Measurements from ENCODE around the gene MYO1F. TPM values are rescaled to one million over a fixed set of nuclear protein-coding genes. Genes with fewer than 3 reads are reported as not detected.
"Not testable (repeated sequence)": the region's sequence is repeated elsewhere in the genome, so short reads cannot be mapped to it uniquely, and the experiment has no call there.

Gene MYO1F
- total RNA-seq, 1 experiment from 2014 or later: 0.16 TPM

DNA sequence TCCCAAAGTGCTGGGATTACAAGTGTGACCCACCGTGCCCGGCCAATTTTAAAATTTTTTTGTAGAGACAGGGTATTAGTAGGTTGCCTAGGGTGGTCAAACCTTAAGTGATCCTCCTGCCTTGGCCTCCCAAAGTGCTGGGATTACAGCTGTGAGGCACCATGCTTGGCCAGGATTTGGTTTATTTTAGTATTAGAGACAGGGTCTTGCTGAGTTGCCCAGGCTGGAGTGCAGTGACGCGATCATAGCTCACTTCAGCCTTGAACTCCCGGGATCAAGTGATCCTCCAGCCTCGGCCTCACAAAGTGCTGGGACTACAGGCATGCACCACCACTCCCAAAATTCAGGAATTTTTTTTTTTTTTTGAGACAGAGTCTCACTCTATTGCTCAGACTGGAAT, 57.9 kb downstream of the MYO1F start:
- BruUV-seq (replicated peaks): no TSS peak
- TF ChIP-seq, protein P1, sequence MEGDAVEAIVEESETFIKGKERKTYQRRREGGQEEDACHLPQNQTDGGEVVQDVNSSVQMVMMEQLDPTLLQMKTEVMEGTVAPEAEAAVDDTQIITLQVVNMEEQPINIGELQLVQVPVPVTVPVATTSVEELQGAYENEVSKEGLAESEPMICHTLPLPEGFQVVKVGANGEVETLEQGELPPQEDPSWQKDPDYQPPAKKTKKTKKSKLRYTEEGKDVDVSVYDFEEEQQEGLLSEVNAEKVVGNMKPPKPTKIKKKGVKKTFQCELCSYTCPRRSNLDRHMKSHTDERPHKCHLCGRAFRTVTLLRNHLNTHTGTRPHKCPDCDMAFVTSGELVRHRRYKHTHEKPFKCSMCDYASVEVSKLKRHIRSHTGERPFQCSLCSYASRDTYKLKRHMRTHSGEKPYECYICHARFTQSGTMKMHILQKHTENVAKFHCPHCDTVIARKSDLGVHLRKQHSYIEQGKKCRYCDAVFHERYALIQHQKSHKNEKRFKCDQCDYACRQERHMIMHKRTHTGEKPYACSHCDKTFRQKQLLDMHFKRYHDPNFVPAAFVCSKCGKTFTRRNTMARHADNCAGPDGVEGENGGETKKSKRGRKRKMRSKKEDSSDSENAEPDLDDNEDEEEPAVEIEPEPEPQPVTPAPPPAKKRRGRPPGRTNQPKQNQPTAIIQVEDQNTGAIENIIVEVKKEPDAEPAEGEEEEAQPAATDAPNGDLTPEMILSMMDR (IDR thresholded peaks at IDR 0.05; ENCODE audit: unreplicated experiment): no peak
- Mint-ChIP-seq H3K4me3 (ENCODE audit: unreplicated experiment) (no peak overlapping the region), H3K27ac (ENCODE audit: low read depth, unreplicated experiment) (no peak overlapping the region), H3K4me1 (ENCODE audit: insufficient read depth, unreplicated experiment) (peaks cover 15% of the 10 kb centered on the region), H3K9me3 (ENCODE audit: unreplicated experiment) (no peaks in the 10 kb centered on the region), H3K27me3 (ENCODE audit: insufficient read depth, unreplicated experiment) (no peaks in the 10 kb centered on the region), H3K36me3 (ENCODE audit: insufficient read depth, unreplicated experiment) (peaks cover 6% of the 10 kb centered on the region)
- ChIA-PET CTCF (interaction anchor here (0.6 to 1.1 kb wide), 2 partner anchors 61 to 556 kb away, joined by 3 to 5 read pairs; no protein-coding TSS in a partner anchor), POLR2A (no interaction called here)
- intact Hi-C loops (cut with micrococcal nuclease): no loop called here
- DNase-seq (ENCODE audit: unreplicated experiment): no peak

DNA sequence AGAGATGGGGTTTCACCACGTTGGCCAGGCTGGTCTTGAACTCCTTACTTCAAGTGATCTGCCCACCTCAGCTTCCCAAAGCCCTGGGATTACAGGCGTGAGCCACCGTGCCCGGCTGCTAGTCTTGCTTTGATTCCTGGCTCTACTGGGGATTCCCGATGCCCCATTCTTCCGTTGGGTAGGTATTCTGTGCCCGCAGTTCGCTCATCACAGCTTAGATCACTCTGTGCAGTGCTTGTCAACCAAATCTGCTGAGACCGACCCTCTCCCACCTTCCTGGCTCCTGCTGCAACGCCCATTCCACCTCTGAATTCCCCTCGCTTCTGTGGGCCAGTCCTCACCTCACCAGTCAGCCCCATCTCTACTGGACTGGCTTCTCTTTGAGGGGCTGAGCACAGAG, 58.7 kb downstream of the MYO1F start:
- Mint-ChIP-seq H3K27ac (ENCODE audit: low read depth, unreplicated experiment) (no peak overlapping the region), H3K27me3 (ENCODE audit: insufficient read depth, unreplicated experiment) (no peaks in the 10 kb centered on the region), H3K36me3 (ENCODE audit: insufficient read depth, unreplicated experiment) (peaks cover 8% of the 10 kb centered on the region), H3K9me3 (ENCODE audit: unreplicated experiment) (no peaks in the 10 kb centered on the region), H3K4me3 (ENCODE audit: unreplicated experiment) (no peak overlapping the region), H3K4me1 (ENCODE audit: insufficient read depth, unreplicated experiment) (peaks cover 15% of the 10 kb centered on the region)
- CTCF ChIA-PET: interaction anchor here (1.1 kb wide), 1 partner anchor 62 kb away, joined by 3 read pairs; no protein-coding TSS in a partner anchor
- DNase-seq (ENCODE audit: unreplicated experiment): no peak
- TF ChIP-seq, protein P1 (IDR thresholded peaks at IDR 0.05; ENCODE audit: unreplicated experiment): no peak
- intact Hi-C loops (cut with micrococcal nuclease): no loop called here
- no TSS peak for BruUV-seq (replicated peaks)
- POLR2A ChIA-PET: interaction anchor here (0.7 kb wide), 1 partner anchor 98 kb away, joined by 3 read pairs; no protein-coding TSS in a partner anchor

DNA sequence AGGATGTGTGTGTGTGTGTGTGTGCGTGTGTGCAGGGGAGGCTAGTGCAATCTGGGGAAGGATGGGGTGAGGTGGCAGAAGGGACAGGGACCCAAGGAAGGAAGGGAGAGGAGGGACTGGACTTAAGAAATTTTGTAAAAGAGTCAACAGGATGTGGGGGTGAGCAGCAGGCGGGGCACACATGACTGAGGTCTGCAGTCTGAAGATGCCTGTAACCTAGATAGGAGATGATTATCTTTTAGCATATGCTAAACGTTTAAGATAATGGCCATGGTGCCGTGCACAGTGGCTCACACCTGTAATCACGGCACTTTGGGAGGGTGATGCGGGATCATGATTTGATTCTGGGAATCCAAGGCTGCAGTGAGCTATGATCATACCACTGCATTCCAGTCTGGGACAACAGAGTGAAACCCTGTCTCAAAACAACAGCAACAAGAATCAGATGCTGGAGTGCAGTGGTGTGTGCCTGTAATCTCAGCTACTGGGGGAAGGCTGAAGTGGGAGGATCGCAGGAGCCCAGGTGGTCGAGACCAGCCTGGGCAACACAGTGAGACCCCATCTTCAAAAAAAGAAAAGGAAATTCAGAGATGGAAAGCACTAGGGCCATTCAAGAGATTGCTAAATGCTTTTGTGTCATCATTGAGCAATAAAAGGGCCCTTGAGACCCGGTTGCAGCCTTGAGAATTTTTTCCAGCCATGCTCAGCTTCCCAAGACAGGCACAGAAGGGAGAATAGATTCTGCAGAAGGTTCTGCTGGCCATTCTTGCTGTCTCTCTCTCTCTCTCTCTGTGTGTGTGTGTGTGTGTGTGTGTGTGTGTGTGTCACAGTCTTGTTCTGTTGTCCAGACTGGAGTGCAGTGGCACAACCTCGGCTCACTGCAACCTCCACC, 59.4 kb downstream of the MYO1F start:
- no TSS peak for BruUV-seq (replicated peaks)
- CTCF ChIA-PET: no interaction called here
- peaks cover 14% of the 10 kb centered on the region for H3K36me3 Mint-ChIP-seq (ENCODE audit: insufficient read depth, unreplicated experiment)

DNA sequence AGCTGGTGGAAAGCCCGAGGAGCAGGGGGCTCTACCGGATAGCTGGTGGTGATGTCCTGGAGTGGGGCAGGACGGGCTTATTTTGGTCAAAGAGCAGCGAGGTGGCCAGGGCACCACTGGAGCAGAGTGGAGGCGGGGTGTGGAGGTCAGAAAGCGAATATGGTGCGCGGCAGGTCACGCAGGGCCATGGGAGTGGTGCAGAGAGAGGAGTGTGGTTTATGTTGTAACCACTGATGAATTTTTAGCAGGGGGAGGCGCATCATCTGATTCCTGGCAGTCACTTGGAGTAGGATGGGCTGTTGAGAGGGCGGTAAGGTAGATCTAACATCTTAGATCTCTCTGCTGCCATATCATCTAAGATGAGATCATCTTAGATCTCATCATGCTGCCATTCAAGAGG, 61.9 kb downstream of the MYO1F start:
- CTCF ChIA-PET: interaction anchor here (4.3 kb wide), 1 partner anchor 64 kb away, joined by 28 read pairs; the partner anchor contains the start of gene MYO1F
- H3K27ac Mint-ChIP-seq (ENCODE audit: low read depth, unreplicated experiment): no peak overlapping the region
- intact Hi-C loops (cut with micrococcal nuclease): no loop called here
- H3K4me1 Mint-ChIP-seq (ENCODE audit: insufficient read depth, unreplicated experiment): peaks cover 15% of the 10 kb centered on the region
- H3K27me3 Mint-ChIP-seq (ENCODE audit: insufficient read depth, unreplicated experiment): no peaks in the 10 kb centered on the region
- no peaks in the 10 kb centered on the region for H3K9me3 Mint-ChIP-seq (ENCODE audit: unreplicated experiment)
- POLR2A ChIA-PET: interaction anchor here (0.7 to 2.5 kb wide), 3 partner anchors 11 to 154 kb away, joined by 3 to 40 read pairs (median 8); partner anchors contain the start of gene HNRNPM
- DNase-seq (ENCODE audit: unreplicated experiment): no peak
- H3K36me3 Mint-ChIP-seq (ENCODE audit: insufficient read depth, unreplicated experiment): peaks cover 16% of the 10 kb centered on the region
- H3K4me3 Mint-ChIP-seq (ENCODE audit: unreplicated experiment): no peak overlapping the region
- no TSS peak for BruUV-seq (replicated peaks)
- TF ChIP-seq, protein P1 (IDR thresholded peaks at IDR 0.05; ENCODE audit: unreplicated experiment): no peak

More for the DNA sequence above, 59.4 kb downstream of the MYO1F start:
- Mint-ChIP-seq H3K4me3 (ENCODE audit: unreplicated experiment) (no peak overlapping the region), H3K27me3 (ENCODE audit: insufficient read depth, unreplicated experiment) (no peaks in the 10 kb centered on the region), H3K4me1 (ENCODE audit: insufficient read depth, unreplicated experiment) (peaks cover 15% of the 10 kb centered on the region), H3K9me3 (ENCODE audit: unreplicated experiment) (no peaks in the 10 kb centered on the region), H3K27ac (ENCODE audit: low read depth, unreplicated experiment) (no peak overlapping the region)
- DNase-seq (ENCODE audit: unreplicated experiment): peak; percentile 31
- intact Hi-C loops (cut with micrococcal nuclease): no loop called here
- POLR2A ChIA-PET: no interaction called here
- TF ChIP-seq, protein P1 (IDR thresholded peaks at IDR 0.05; ENCODE audit: unreplicated experiment): no peak

DNA sequence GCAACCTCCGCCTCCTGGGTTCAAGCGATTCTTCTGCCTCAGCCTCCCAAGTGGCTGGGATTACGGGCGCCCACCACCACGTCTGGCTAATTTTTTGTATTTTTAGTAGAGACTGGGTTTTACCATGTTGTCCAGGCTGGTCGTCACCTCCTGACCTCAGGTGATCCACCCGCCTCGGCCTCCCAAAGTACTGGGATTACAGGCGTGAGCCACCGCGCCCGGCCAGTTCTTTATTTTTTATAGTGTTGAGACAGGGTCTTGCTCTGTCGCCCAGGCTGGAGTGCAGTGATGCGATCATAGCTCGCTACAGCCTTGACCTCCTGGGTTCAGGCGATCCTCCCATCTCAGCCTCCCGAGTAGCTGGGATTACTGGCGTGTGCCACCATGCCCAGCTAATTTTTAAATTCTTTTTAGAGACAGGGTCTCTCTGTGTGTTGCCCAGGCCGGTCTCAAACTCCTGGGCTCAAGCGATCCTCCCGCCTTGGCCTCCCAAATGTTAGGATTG, 62.7 kb downstream of the MYO1F start:
- Mint-ChIP-seq H3K4me1 (ENCODE audit: insufficient read depth, unreplicated experiment) (peaks cover 15% of the 10 kb centered on the region), H3K4me3 (ENCODE audit: unreplicated experiment) (peak overlapping the region; percentile 85), H3K36me3 (ENCODE audit: insufficient read depth, unreplicated experiment) (peaks cover 24% of the 10 kb centered on the region), H3K27ac (ENCODE audit: low read depth, unreplicated experiment) (peak overlapping the region; percentile 99)
- BruUV-seq (replicated peaks): TSS peak; percentile 89
- DNase-seq (ENCODE audit: unreplicated experiment); intact Hi-C loops (cut with micrococcal nuclease); H3K27me3 Mint-ChIP-seq (ENCODE audit: insufficient read depth, unreplicated experiment); H3K9me3 Mint-ChIP-seq (ENCODE audit: unreplicated experiment): not testable (repeated sequence)
- CTCF ChIA-PET: interaction anchor here (0.6 to 4.3 kb wide), 5 partner anchors 65 to 179 kb away, joined by 3 to 28 read pairs (median 4); partner anchors contain the start of gene MYO1F
- POLR2A ChIA-PET: interaction anchor here (0.5 to 2.5 kb wide), 18 partner anchors 8 to 1159 kb away, joined by 3 to 40 read pairs (median 4); partner anchors contain the start of genes HNRNPM, MARCHF2, NDUFA7 and RAB11B

Data from MCF 10A (cell line).